HG03095 (cell line): ENCODE measurements around the gene HOXD13.

Source experiments
- ATAC-seq: cut with Tn5 transposase; IDR thresholded peaks from one replicate; pipeline ENCODE4 v1.9.1; 2021; ENCODE audit warnings: moderate library complexity; ENCODE audit not compliant: unreplicated experiment

Gene HOXD13

GRCh38 chr2:176093145-176093897, 800 bp downstream of the HOXD13 start:
- ATAC-seq, result no peak

GRCh38 chr2:176093898-176094249, 1.4 kb downstream of the HOXD13 start:
- ATAC-seq, result no peak

GRCh38 chr2:176094349-176094748, 1.8 kb downstream of the HOXD13 start:
- no peak for ATAC-seq

GRCh38 chr2:176095421-176095820, 2.9 kb downstream of the HOXD13 start:
- no peak for ATAC-seq

GRCh38 chr2:176096243-176096985, 3.9 kb downstream of the HOXD13 start:
- no peak for ATAC-seq

- peak; percentile 70 for ATAC-seq
These were observed 4.7 kb downstream of the HOXD13 start for GRCh38 chr2:176096986-176097819.

- ATAC-seq, result no peak
These were observed 5.4 kb downstream of the HOXD13 start for GRCh38 chr2:176097820-176098365.

- no peak for ATAC-seq
These were observed 6.0 kb downstream of the HOXD13 start for GRCh38 chr2:176098366-176099158.

- no peak for ATAC-seq
These were observed 6.7 kb downstream of the HOXD13 start for GRCh38 chr2:176099159-176099727.

- no peak for ATAC-seq
These were observed 7.4 kb downstream of the HOXD13 start, which contains the start of gene HOXD12 for GRCh38 chr2:176099728-176100546. Gene HOXD12 (plus strand): TSS chr2:176099795. CDS start chr2:176099802, 7 bp downstream.

- no peak for ATAC-seq
These were observed 8.1 kb downstream of the HOXD13 start for GRCh38 chr2:176100547-176101140.

- no peak for ATAC-seq
These were observed 8.8 kb downstream of the HOXD13 start for GRCh38 chr2:176101216-176101830.

GRCh38 chr2:176101842-176102241, 9.3 kb downstream of the HOXD13 start:
- no peak for ATAC-seq

GRCh38 chr2:176102309-176102866, 9.9 kb downstream of the HOXD13 start:
- ATAC-seq, result no peak

GRCh38 chr2:176103194-176103593, 10.7 kb downstream of the HOXD13 start:
- ATAC-seq, result no peak

- ATAC-seq, result no peak
These were observed 11.3 kb downstream of the HOXD13 start for GRCh38 chr2:176103742-176104315.

GRCh38 chr2:176104316-176105077, 12.0 kb downstream of the HOXD13 start:
- no peak for ATAC-seq
